ENCODE measurements around the gene QRICH2.
"Not testable (repeated sequence)": the region's sequence is repeated elsewhere in the genome, so short reads cannot be mapped to it uniquely, and the experiment has no call there.

The QRICH2 gene

DNA sequence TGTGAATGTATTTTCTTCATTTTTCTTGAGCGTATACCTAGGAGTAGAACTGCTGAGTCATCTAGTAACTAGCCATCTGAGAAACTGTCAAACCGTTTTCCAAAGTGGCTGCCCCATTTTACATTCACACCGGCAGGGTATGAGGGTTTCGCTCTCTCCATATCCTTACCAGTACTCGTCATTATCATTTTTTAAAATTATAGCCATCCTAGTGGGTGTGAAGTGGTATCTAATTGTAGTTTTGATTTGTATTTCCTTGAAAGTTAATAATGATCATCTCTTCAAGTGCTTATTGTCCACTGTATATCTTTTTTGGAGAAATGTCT is 73.8 kb downstream of the QRICH2 start:
- no peak overlapping the region for H3K4me2 ChIP-seq (ENCODE audit: low read length)
- no peak overlapping the region for H2AFZ ChIP-seq (ENCODE audit: low read length)
- H3K4me3 ChIP-seq (ENCODE audit: low read depth, low read length, poor library complexity, severe bottlenecking), result no peak overlapping the region
- no peaks in the 10 kb centered on the region for H3K36me3 ChIP-seq (ENCODE audit: insufficient read depth, low read length)
- TF ChIP-seq EZH2 (IDR thresholded peaks at IDR 0.05; ENCODE audit: borderline replicate concordance, low read length), result no peak
- TF ChIP-seq, protein P1, sequence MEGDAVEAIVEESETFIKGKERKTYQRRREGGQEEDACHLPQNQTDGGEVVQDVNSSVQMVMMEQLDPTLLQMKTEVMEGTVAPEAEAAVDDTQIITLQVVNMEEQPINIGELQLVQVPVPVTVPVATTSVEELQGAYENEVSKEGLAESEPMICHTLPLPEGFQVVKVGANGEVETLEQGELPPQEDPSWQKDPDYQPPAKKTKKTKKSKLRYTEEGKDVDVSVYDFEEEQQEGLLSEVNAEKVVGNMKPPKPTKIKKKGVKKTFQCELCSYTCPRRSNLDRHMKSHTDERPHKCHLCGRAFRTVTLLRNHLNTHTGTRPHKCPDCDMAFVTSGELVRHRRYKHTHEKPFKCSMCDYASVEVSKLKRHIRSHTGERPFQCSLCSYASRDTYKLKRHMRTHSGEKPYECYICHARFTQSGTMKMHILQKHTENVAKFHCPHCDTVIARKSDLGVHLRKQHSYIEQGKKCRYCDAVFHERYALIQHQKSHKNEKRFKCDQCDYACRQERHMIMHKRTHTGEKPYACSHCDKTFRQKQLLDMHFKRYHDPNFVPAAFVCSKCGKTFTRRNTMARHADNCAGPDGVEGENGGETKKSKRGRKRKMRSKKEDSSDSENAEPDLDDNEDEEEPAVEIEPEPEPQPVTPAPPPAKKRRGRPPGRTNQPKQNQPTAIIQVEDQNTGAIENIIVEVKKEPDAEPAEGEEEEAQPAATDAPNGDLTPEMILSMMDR (IDR thresholded peaks at IDR 0.05; ENCODE audit: low read length), result no peak
- no peaks in the 10 kb centered on the region for H3F3A ChIP-seq (ENCODE audit: insufficient read depth, low read length)
- H4K20me1 ChIP-seq (ENCODE audit: insufficient read depth, low read length), result no peaks in the 10 kb centered on the region
- H3K4me1 ChIP-seq (ENCODE audit: insufficient read depth, low read length, severe bottlenecking), result no peaks in the 10 kb centered on the region
- no peaks in the 10 kb centered on the region for H3K79me2 ChIP-seq (ENCODE audit: insufficient read depth, low read length)
- no peak overlapping the region for H3K27ac ChIP-seq (ENCODE audit: low read depth, low read length, poor library complexity, severe bottlenecking)
- H3K27me3 ChIP-seq (ENCODE audit: insufficient read depth, low read length), result peaks cover 12% of the 10 kb centered on the region; the same call in 1 of the 2 replicates
- H3K9me3 ChIP-seq (ENCODE audit: low read length), result no peaks in the 10 kb centered on the region
- no peak overlapping the region for H3K9ac ChIP-seq (ENCODE audit: low read length)
- H3K9me2 ChIP-seq (ENCODE audit: low read depth, low read length), result no peaks in the 10 kb centered on the region

DNA sequence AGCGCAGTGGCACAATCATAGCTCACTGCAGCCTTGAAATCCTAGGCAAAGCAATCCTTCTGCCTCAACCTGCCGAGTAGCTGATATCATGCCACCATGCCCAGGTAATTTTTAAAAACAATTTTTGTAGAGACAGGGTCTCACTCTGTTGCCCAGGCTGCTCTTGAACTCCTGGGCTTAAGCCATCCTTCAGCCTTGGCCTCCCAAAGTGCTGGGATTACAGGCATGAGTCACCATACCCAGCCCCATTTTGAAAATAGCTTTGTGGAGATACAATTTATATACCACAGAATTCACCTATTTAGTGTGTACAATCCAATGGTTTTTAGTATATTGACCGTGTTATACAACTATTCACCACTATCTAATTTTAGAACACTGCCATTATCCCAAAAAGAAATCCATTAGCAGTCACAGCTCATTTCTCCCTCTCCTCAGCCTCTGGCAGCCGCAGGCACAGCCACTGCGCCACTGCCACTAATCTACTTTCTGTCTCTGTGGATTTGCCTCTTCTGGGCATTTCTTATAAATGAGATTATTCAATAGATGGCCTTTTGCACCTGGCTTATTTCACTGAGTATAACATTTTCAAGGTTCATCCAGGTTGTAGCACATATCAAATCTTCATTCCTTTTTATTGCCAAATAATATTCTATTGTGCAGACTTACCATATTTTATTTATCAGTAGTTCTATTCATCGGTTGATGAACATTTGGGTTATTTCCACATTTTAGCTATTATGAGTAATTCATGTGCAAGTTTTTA is 74.3 kb downstream of the QRICH2 start:
- Histone ChIP-seq H3K4me3 (ENCODE audit: low read depth, low read length, poor library complexity, severe bottlenecking) (no peak overlapping the region), H3K27me3 (ENCODE audit: insufficient read depth, low read length) (peaks cover 12% of the 10 kb centered on the region; the same call in 1 of the 2 replicates), H4K20me1 (ENCODE audit: insufficient read depth, low read length) (no peaks in the 10 kb centered on the region), H3F3A (ENCODE audit: insufficient read depth, low read length) (no peaks in the 10 kb centered on the region), H3K36me3 (ENCODE audit: insufficient read depth, low read length) (no peaks in the 10 kb centered on the region), H3K27ac (ENCODE audit: low read depth, low read length, poor library complexity, severe bottlenecking) (no peak overlapping the region), H3K79me2 (ENCODE audit: insufficient read depth, low read length) (no peaks in the 10 kb centered on the region), H3K9ac (ENCODE audit: low read length) (no peak overlapping the region), H3K4me1 (ENCODE audit: insufficient read depth, low read length, severe bottlenecking) (no peaks in the 10 kb centered on the region), H3K9me3 (ENCODE audit: low read length) (no peaks in the 10 kb centered on the region), H3K4me2 (ENCODE audit: low read length) (no peak overlapping the region), H2AFZ (ENCODE audit: low read length) (no peak overlapping the region), H3K9me2 (ENCODE audit: low read depth, low read length) (no peaks in the 10 kb centered on the region)
- TF ChIP-seq, protein P1 (IDR thresholded peaks at IDR 0.05; ENCODE audit: low read length), result no peak
- TF ChIP-seq EZH2 (IDR thresholded peaks at IDR 0.05; ENCODE audit: borderline replicate concordance, low read length), result no peak

DNA sequence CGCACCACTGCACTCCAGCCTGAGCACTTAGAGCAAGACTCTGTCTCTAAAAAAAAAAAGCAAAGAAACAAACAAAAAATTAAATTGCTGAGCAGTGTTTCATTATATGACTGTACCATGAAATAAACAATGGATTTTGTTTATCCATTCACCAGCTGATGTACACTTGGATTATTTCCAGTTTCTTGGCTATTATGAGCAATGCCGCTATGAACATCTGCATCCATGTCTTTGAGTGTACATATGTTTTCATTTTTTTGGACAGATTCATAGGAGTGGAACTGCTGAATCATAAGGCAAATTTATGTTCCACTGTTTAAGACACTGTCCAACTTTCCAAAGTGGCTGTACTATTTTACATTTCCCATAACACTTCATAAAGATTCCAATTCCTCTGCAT is 75.7 kb downstream of the QRICH2 start:
- no peak for TF ChIP-seq EZH2 (IDR thresholded peaks at IDR 0.05; ENCODE audit: borderline replicate concordance, low read length)
- TF ChIP-seq, protein P1 (IDR thresholded peaks at IDR 0.05; ENCODE audit: low read length), result no peak
- H4K20me1 ChIP-seq (ENCODE audit: insufficient read depth, low read length), result no peaks in the 10 kb centered on the region
- H3K4me2 ChIP-seq (ENCODE audit: low read length), result no peak overlapping the region

DNA sequence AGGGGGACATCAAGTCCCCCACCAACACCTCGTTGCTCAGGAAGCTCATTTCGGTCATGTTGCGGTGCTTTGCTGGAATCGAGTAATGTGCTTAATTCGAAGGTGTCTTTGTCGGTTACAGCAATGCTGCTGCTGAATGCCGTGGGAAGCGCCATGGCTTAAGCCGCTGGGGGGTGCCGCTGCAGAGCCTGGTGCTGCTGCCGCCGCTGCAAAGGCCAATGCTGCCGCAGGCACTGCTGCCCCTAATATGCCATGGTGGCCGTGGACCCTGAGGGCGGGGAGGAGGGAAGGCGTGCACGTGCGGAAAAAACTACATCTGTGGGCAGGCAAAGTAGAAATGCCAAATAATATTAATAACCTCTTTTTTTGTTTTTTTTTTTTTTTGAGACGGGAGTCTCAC is 81.3 kb downstream of the QRICH2 start:
- H2AFZ ChIP-seq (ENCODE audit: low read length); H4K20me1 ChIP-seq (ENCODE audit: insufficient read depth, low read length): not testable (repeated sequence)

More for the DNA sequence above, 75.7 kb downstream of the QRICH2 start:
- Histone ChIP-seq H3K27ac (ENCODE audit: low read depth, low read length, poor library complexity, severe bottlenecking) (no peak overlapping the region), H3F3A (ENCODE audit: insufficient read depth, low read length) (no peaks in the 10 kb centered on the region), H3K4me1 (ENCODE audit: insufficient read depth, low read length, severe bottlenecking) (no peaks in the 10 kb centered on the region), H3K4me3 (ENCODE audit: low read depth, low read length, poor library complexity, severe bottlenecking) (no peak overlapping the region), H3K36me3 (ENCODE audit: insufficient read depth, low read length) (no peaks in the 10 kb centered on the region), H3K9me3 (ENCODE audit: low read length) (no peaks in the 10 kb centered on the region), H3K27me3 (ENCODE audit: insufficient read depth, low read length) (peaks cover 12% of the 10 kb centered on the region; the same call in 1 of the 2 replicates), H2AFZ (ENCODE audit: low read length) (no peak overlapping the region), H3K9ac (ENCODE audit: low read length) (no peak overlapping the region), H3K9me2 (ENCODE audit: low read depth, low read length) (no peaks in the 10 kb centered on the region), H3K79me2 (ENCODE audit: insufficient read depth, low read length) (no peaks in the 10 kb centered on the region)

DNA sequence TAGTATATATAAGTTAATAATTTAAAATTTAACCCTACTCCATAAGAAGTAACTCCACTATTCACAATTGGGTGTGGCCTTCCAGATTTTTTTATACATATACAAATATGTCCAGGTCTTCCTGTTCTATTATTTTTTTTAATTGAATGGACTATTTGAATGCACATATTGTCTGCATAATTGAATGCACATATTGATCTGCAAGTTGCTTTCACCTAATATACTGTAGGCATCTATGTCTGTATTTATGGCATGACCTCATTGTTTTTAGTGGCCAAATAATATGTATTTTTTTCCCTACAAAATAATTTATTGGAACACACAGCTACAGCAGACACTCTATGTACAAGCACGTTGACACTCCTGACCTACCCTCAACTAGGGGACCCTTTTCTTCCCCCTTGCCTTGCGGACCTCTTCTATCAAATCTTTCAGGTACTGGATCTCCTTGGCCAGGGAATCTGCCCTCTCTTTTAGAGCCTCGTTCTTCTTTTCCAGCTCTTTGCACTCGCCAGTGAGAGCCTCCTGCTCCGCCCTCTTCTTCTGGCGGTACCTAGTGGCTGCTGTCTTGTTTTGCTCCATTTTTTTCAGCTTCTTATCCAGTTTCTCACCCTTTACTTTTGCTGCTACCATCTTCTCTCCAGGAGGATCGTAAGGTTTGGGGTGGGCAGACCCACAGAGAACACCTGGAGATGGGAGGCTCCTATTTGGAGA is 82.5 kb downstream of the QRICH2 start:
- H3K9ac ChIP-seq (ENCODE audit: low read length); H3K9me3 ChIP-seq (ENCODE audit: low read length); H3K9me2 ChIP-seq (ENCODE audit: low read depth, low read length); H3K79me2 ChIP-seq (ENCODE audit: insufficient read depth, low read length); H3K4me3 ChIP-seq (ENCODE audit: low read depth, low read length, poor library complexity, severe bottlenecking); H2AFZ ChIP-seq (ENCODE audit: low read length); H3K4me2 ChIP-seq (ENCODE audit: low read length); H3K36me3 ChIP-seq (ENCODE audit: insufficient read depth, low read length); H3K27ac ChIP-seq (ENCODE audit: low read depth, low read length, poor library complexity, severe bottlenecking); H3K4me1 ChIP-seq (ENCODE audit: insufficient read depth, low read length, severe bottlenecking); H3K27me3 ChIP-seq (ENCODE audit: insufficient read depth, low read length); H4K20me1 ChIP-seq (ENCODE audit: insufficient read depth, low read length); H3F3A ChIP-seq (ENCODE audit: insufficient read depth, low read length): not testable (repeated sequence)

More for the DNA sequence above, 81.3 kb downstream of the QRICH2 start:
- not testable (repeated sequence) for H3K9me2 ChIP-seq (ENCODE audit: low read depth, low read length); H3K9me3 ChIP-seq (ENCODE audit: low read length); H3K4me1 ChIP-seq (ENCODE audit: insufficient read depth, low read length, severe bottlenecking); H3K27me3 ChIP-seq (ENCODE audit: insufficient read depth, low read length); H3K4me3 ChIP-seq (ENCODE audit: low read depth, low read length, poor library complexity, severe bottlenecking); H3F3A ChIP-seq (ENCODE audit: insufficient read depth, low read length); H3K9ac ChIP-seq (ENCODE audit: low read length); H3K4me2 ChIP-seq (ENCODE audit: low read length); H3K27ac ChIP-seq (ENCODE audit: low read depth, low read length, poor library complexity, severe bottlenecking); H3K79me2 ChIP-seq (ENCODE audit: insufficient read depth, low read length); H3K36me3 ChIP-seq (ENCODE audit: insufficient read depth, low read length)

Data from OCI-LY1 (cell line).